Hepatocyte (in vitro differentiated cells): Measurements from ENCODE around the gene MAGI1.

Experiments used
- CTCF ChIP-seq: fragments of 200-600 bp; sonication (generic); IDR thresholded peaks from 2 replicates; pipeline ENCODE4 v1.5.1; 2016; ENCODE audit warnings: antibody characterized with exemption, mild to moderate bottlenecking; ENCODE audit not compliant: poor library complexity
- EZH2 ChIP-seq: fragments of 200-600 bp; sonication (generic); IDR thresholded peaks from 2 replicates; pipeline ENCODE4 v1.6.1; 2016; ENCODE audit warnings: antibody characterized with exemption, mild to moderate bottlenecking, borderline replicate concordance
- EZH2phosphoT487 ChIP-seq: fragments of 200-600 bp; sonication (generic); IDR thresholded peaks from one replicate; pipeline ENCODE4 v1.6.1; 2018; ENCODE audit warnings: antibody characterized with exemption, mild to moderate bottlenecking, low read depth, moderate library complexity; ENCODE audit not compliant: unreplicated experiment, severe bottlenecking

GRCh38 chr3:66014056-66014455, 24.7 kb downstream of the MAGI1 start:
- TF ChIP-seq EZH2 (no peak), CTCF (no peak), EZH2phosphoT487 (no peak)
